Effector CD8-positive, alpha-beta T cell (primary cell): ENCODE measurements around the gene ZNF497.

Experiments used
- DNase-seq: peaks from one replicate; lab custom pipeline; 2025; lab: John Stamatoyannopoulos, UW

ZNF497 gene

GRCh38 chr19:58307736-58308135 is 54.8 kb downstream of the ZNF497 start:
- DNase-seq: no peak

- no peak for DNase-seq
Observed at GRCh38 chr19:58305932-58306323, 56.6 kb downstream of the ZNF497 start.

- peak; percentile 87 for DNase-seq
Observed at GRCh38 chr19:58305065-58305931, 57.3 kb downstream of the ZNF497 start, which contains the start of gene ERVK3-1. TSS of gene ERVK3-1 (plus strand) at chr19:58305377. CDS start at chr19:58312169, 6,792 bp downstream.

- DNase-seq: no peak
Observed at GRCh38 chr19:58304748-58305064, 57.8 kb downstream of the ZNF497 start.
